HepG2 (cell line): ENCODE results near the gene HAGHL. TPM values are rescaled to one million over a fixed set of nuclear protein-coding genes. Genes with fewer than 3 reads are reported as not detected.

ENCODE experiments used
- ARNTL ChIP-seq: sonication (generic); formaldehyde crosslinking; IDR thresholded peaks from 2 replicates; pipeline ENCODE4 v1.4.0; 2020; ENCODE audit warnings: mild to moderate bottlenecking, missing genetic modification reagents
- ETV6 ChIP-seq: sonication (generic); formaldehyde crosslinking; conservative IDR thresholded peaks from 2 replicates; pipeline ENCODE4 v1.4.0; 2020; ENCODE audit warnings: missing genetic modification reagents
- GABPA ChIP-seq, 2 experiments: IDR thresholded peaks; 2 replicates each; pipeline ENCODE4 v1.6.1; 2011 to 2016; ENCODE audit warnings: low read depth in 2 of 2, low read length in 1 of 2, missing biosample characterization in 1 of 2, missing genetic modification characterization in 1 of 2
- KMT2B ChIP-seq: IDR thresholded peaks from 2 replicates; pipeline ENCODE4 v1.6.1; 2016; ENCODE audit warnings: missing genetic modification reagents, missing compliant biosample characterization
- MIXL1 ChIP-seq: IDR thresholded peaks from 2 replicates; pipeline ENCODE4 v1.6.1; 2016
- PCBP1 ChIP-seq: fragments of 200-400 bp; formaldehyde crosslinking; IDR thresholded peaks from 2 replicates; pipeline ENCODE4 v1.6.1; 2017; ENCODE audit warnings: mild to moderate bottlenecking, low read depth, low read length, borderline replicate concordance
- RFX1 ChIP-seq: fragments of 450-650 bp; IDR thresholded peaks from 2 replicates; pipeline ENCODE4 v1.6.1; 2017
- RFX3 ChIP-seq: IDR thresholded peaks from 2 replicates; pipeline ENCODE4 v1.6.1; 2016; ENCODE audit warnings: missing biosample characterization, missing genetic modification reagents
- ZMYM4 ChIP-seq: sonication (generic); formaldehyde crosslinking; IDR thresholded peaks from 2 replicates; pipeline ENCODE4 v1.8.1; 2023; ENCODE audit warnings: mild to moderate bottlenecking, missing genetic modification reagents
- ZNF205 ChIP-seq: IDR thresholded peaks from 2 replicates; pipeline ENCODE4 v1.6.1; 2018; ENCODE audit warnings: missing biosample characterization, missing genetic modification reagents
- ZNF33B ChIP-seq: sonication (generic); formaldehyde crosslinking; IDR thresholded peaks from 2 replicates; pipeline ENCODE4 v1.5.1; 2020; ENCODE audit warnings: mild to moderate bottlenecking, missing genetic modification reagents
- ZNF577 ChIP-seq: sonication (generic); formaldehyde crosslinking; IDR thresholded peaks from 2 replicates; pipeline ENCODE4 v1.4.0; 2020; ENCODE audit warnings: mild to moderate bottlenecking, low read depth, missing genetic modification reagents, borderline replicate concordance
- ZNF616 ChIP-seq: sonication (generic); formaldehyde crosslinking; IDR thresholded peaks from 2 replicates; pipeline ENCODE4 v1.5.0; 2020; ENCODE audit warnings: low read depth, mild to moderate bottlenecking, missing genetic modification reagents
- ZNF670 ChIP-seq: sonication (generic); formaldehyde crosslinking; IDR thresholded peaks from 2 replicates; pipeline ENCODE4 v1.8.0; 2022; ENCODE audit warnings: mild to moderate bottlenecking, missing genetic modification reagents, borderline replicate concordance
- polyA plus RNA-seq, 8 experiments: library from polyadenylated mRNA; depleted of rRNA in 3 of 8; stranded (reverse) in 7 of 8; unstranded in 1 of 8; fragments of >200 nt; fragmentation: Illumina TruSeq in 4 of 8; extraction: Trizol in 4 of 8; gene quantifications; 2 replicates each; pipeline versions ENCODE4 v1.2.1 to v1.2.3, GENCODE V29; 2011 to 2016; ENCODE audit warnings: low read depth in 4 of 8, missing spikeins in 1 of 8, mixed read lengths in 1 of 8; ENCODE audit not compliant: insufficient read depth in 1 of 8
- total RNA-seq, 5 experiments: library from RNA; depleted of rRNA; stranded (reverse); fragments of >200 nt; fragmentation: Illumina TruSeq; extraction: Trizol; gene quantifications; 2 replicates each; pipeline ENCODE4 v1.2.3, GENCODE V29; 2016; ENCODE audit warnings: low read depth in 1 of 5
- TF ChIP-seq, protein P1 (sequence below): sonication (generic); formaldehyde crosslinking; IDR thresholded peaks from 2 replicates; pipeline ENCODE4 v1.4.0; 2020; ENCODE audit warnings: missing genetic modification reagents
- TF ChIP-seq, protein P2 (sequence below): sonication (generic); formaldehyde crosslinking; IDR thresholded peaks from 2 replicates; pipeline ENCODE4 v1.8.1; 2023; ENCODE audit warnings: mild to moderate bottlenecking, moderate library complexity, missing genetic modification reagents
- TF ChIP-seq, protein P3 (sequence below): sonication (generic); formaldehyde crosslinking; IDR thresholded peaks from 2 replicates; pipeline ENCODE4 v1.5.1; 2020; ENCODE audit warnings: mild to moderate bottlenecking, missing genetic modification reagents, borderline replicate concordance
- TF ChIP-seq, protein P4 (sequence below): sonication (generic); formaldehyde crosslinking; IDR thresholded peaks from 2 replicates; pipeline ENCODE4; 2020; ENCODE audit warnings: missing genetic modification reagents, mild to moderate bottlenecking, borderline replicate concordance

HAGHL gene
- total and polyA plus RNA-seq, 2 of the 13 experiments (the other 11 are each of a cell fraction or from before 2014, with no cell fraction given) = 3.4 to 8.4 TPM

DNA sequence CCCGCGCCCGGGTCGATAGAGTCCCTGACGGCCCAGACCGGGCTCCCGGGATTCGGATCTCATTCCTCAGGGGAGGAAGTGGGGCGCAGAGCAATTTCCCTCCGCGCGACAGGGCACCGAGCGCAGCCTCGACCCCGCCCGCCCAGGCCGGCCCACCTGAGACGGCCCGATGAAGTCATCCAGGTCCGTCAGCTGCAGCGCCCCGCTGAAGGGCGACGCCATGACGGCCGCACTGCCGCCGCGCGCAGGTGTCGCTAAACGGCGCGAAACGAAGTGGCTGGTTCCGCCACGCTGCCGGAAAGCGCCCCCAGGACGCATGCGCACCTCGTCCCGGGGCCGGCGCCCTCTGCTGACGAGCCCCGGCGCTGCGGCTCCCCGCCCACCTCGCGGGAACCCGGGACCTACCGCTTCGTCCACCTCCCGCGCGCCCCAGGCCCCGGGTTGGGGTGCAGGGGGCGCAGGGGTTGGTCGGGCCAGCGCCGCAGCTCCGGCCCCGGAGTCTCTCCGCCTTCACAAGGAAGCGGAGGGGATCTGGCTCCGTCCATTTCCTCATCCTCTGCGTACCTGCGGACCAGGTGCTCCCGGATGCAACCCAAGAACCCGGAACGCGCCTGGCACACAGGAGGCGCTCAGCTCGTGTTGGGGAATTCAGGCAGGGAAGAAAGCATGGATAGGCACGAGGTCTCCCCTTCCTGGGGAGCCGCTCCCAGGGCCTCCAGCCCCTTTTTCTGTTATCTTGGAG is 14.0 kb downstream of the HAGHL start, which contains the start of gene CIAO3 (continued):
- TF ChIP-seq, protein P1, sequence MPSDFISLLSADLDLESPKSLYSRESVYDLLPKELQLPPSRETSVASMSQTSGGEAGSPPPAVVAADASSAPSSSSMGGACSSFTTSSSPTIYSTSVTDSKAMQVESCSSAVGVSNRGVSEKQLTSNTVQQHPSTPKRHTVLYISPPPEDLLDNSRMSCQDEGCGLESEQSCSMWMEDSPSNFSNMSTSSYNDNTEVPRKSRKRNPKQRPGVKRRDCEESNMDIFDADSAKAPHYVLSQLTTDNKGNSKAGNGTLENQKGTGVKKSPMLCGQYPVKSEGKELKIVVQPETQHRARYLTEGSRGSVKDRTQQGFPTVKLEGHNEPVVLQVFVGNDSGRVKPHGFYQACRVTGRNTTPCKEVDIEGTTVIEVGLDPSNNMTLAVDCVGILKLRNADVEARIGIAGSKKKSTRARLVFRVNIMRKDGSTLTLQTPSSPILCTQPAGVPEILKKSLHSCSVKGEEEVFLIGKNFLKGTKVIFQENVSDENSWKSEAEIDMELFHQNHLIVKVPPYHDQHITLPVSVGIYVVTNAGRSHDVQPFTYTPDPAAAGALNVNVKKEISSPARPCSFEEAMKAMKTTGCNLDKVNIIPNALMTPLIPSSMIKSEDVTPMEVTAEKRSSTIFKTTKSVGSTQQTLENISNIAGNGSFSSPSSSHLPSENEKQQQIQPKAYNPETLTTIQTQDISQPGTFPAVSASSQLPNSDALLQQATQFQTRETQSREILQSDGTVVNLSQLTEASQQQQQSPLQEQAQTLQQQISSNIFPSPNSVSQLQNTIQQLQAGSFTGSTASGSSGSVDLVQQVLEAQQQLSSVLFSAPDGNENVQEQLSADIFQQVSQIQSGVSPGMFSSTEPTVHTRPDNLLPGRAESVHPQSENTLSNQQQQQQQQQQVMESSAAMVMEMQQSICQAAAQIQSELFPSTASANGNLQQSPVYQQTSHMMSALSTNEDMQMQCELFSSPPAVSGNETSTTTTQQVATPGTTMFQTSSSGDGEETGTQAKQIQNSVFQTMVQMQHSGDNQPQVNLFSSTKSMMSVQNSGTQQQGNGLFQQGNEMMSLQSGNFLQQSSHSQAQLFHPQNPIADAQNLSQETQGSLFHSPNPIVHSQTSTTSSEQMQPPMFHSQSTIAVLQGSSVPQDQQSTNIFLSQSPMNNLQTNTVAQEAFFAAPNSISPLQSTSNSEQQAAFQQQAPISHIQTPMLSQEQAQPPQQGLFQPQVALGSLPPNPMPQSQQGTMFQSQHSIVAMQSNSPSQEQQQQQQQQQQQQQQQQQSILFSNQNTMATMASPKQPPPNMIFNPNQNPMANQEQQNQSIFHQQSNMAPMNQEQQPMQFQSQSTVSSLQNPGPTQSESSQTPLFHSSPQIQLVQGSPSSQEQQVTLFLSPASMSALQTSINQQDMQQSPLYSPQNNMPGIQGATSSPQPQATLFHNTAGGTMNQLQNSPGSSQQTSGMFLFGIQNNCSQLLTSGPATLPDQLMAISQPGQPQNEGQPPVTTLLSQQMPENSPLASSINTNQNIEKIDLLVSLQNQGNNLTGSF = peak; percentile 34; the same call in 1 of the 2 replicates
- TF ChIP-seq ETV6 (peak; percentile 94), ZNF670 (CRISPR knock-in tag) (peak; percentile 58; the same call in 1 of the 2 replicates), KMT2B (CRISPR knock-in tag) (peak; percentile 73; the same call in 1 of the 2 replicates), RFX3 (CRISPR knock-in tag) (no peak), GABPA (IDR thresholded peaks at IDR 0.05; ENCODE audit: low read depth, low read length) (no peak), GABPA (CRISPR knock-in tag; IDR thresholded peaks at IDR 0.05; ENCODE audit: low read depth) (peak; percentile 62), RFX1 (peak; percentile 12; the same call in 1 of the 2 replicates), MIXL1 (CRISPR knock-in tag) (peak; percentile 55; the same call in 1 of the 2 replicates), PCBP1 (peak; percentile 48; the same call in 1 of the 2 replicates), ZNF616 (no peak), ARNTL (CRISPR knock-in tag) (peak; percentile 0; the same call in 1 of the 2 replicates), ZNF33B (CRISPR knock-in tag) (peak; percentile 44; the same call in 1 of the 2 replicates), ZNF577 (CRISPR knock-in tag) (no peak), ZMYM4 (CRISPR knock-in tag) (peak; percentile 85), ZNF205 (0 out of 2 replicates have a peak, but pooled peaks have one; percentile 52)
- TF ChIP-seq, protein P2, sequence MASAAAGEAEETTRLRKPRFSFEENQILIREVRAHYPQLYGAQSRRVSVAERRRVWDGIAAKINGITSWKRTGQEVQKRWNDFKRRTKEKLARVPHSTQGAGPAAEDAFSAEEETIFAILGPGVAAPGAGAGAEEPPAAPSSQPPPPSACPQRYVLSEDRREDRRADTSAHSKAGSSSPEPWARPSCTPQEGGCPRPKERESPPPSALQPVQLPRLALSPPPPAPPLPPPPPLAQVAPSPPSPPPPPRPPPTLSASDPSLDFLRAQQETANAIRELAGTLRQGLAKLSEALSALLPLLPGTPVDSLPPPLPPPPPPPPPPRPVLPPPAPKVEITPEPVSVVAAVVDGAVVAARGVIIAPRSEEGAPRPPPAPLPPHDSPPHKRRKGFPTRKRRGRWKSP (CRISPR knock-in tag) = peak; percentile 61; the same call in 1 of the 2 replicates
- TF ChIP-seq, protein P3, sequence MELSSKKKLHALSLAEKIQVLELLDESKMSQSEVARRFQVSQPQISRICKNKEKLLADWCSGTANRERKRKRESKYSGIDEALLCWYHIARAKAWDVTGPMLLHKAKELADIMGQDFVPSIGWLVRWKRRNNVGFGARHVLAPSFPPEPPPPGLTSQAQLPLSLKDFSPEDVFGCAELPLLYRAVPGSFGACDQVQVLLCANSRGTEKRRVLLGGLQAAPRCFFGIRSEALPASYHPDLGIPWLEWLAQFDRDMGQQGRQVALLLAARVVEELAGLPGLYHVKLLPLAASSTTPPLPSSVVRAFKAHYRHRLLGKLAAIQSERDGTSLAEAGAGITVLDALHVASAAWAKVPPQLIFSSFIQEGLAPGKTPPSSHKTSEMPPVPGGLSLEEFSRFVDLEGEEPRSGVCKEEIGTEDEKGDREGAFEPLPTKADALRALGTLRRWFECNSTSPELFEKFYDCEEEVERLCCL (CRISPR knock-in tag) = 0 out of 2 replicates have a peak, but pooled peaks have one; percentile 66
- TF ChIP-seq, protein P4, sequence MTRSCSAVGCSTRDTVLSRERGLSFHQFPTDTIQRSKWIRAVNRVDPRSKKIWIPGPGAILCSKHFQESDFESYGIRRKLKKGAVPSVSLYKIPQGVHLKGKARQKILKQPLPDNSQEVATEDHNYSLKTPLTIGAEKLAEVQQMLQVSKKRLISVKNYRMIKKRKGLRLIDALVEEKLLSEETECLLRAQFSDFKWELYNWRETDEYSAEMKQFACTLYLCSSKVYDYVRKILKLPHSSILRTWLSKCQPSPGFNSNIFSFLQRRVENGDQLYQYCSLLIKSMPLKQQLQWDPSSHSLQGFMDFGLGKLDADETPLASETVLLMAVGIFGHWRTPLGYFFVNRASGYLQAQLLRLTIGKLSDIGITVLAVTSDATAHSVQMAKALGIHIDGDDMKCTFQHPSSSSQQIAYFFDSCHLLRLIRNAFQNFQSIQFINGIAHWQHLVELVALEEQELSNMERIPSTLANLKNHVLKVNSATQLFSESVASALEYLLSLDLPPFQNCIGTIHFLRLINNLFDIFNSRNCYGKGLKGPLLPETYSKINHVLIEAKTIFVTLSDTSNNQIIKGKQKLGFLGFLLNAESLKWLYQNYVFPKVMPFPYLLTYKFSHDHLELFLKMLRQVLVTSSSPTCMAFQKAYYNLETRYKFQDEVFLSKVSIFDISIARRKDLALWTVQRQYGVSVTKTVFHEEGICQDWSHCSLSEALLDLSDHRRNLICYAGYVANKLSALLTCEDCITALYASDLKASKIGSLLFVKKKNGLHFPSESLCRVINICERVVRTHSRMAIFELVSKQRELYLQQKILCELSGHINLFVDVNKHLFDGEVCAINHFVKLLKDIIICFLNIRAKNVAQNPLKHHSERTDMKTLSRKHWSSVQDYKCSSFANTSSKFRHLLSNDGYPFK (CRISPR knock-in tag) = peak; percentile 100
